ENCODE data around the gene SNED1. TPM values are rescaled to one million over a fixed set of nuclear protein-coding genes. Genes with fewer than 3 reads are reported as not detected.

The SNED1 gene
- total RNA-seq, 1 experiment from 2014 or later: 2.8 TPM

DNA sequence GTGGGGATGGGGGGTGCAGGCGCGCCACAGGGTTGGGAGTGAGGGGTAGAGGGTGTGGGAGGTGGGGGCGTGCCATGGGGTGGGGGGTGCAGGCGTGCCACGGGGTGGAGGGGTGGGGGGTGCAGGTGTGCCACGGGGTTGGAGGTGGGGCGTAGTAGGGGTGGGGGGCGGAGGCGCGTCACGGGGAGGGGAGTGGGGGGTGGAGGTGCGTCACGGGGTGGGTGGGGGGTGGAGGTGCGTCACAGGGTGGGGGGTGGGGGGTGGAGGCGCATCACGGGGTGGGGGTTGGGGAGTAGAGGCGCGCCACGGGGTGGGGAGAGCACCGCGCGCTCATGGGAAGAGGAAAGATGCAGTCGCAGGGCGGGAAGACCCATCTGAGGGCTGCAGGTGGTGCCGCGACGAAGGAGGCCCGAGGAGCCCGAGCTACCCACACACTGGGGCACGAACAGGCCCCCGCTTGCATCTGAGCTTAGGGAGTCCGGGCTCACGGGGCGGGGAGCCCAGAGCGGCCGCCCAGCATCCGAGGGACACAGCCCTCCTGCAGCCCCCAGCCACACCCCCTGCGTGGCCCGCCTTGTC, 37.5 kb downstream of the SNED1 start:
- Histone ChIP-seq H3K4me1 (replicated peaks; ENCODE audit: insufficient read depth) (peaks cover 8% of the 10 kb centered on the region), H3K9me3 (ENCODE audit: insufficient read depth, low read depth) (no peaks in the 10 kb centered on the region), H3F3A (ENCODE audit: insufficient read depth, low read depth) (0 out of 2 replicates have a peak, but pooled peaks cover 5% of the 10 kb centered on the region), H3K27ac (no peak overlapping the region), H3K9me2 (ENCODE audit: insufficient read depth) (no peaks in the 10 kb centered on the region), H3K4me2 (peak overlapping the region; percentile 76), H3K79me2 (ENCODE audit: low read depth) (no peaks in the 10 kb centered on the region), H2AFZ (no peak overlapping the region), H4K20me1 (ENCODE audit: insufficient read depth) (no peaks in the 10 kb centered on the region), H3K27me3 (ENCODE audit: insufficient read depth, low read depth) (peaks cover 35% of the 10 kb centered on the region), H3K4me3 (peak overlapping the region; percentile 37; the same call in 1 of the 2 replicates), H3K36me3 (ENCODE audit: low read depth) (no peaks in the 10 kb centered on the region)
- intact Hi-C loops (cut with micrococcal nuclease; ENCODE audit: unreplicated experiment): loop anchor here (1.0 kb wide), 1 partner anchor 38 kb away; the partner anchor contains the start of gene SNED1
- no peak for TF ChIP-seq EZH2 (IDR thresholded peaks at IDR 0.05; ENCODE audit: low read depth)
- TF ChIP-seq, protein P1, sequence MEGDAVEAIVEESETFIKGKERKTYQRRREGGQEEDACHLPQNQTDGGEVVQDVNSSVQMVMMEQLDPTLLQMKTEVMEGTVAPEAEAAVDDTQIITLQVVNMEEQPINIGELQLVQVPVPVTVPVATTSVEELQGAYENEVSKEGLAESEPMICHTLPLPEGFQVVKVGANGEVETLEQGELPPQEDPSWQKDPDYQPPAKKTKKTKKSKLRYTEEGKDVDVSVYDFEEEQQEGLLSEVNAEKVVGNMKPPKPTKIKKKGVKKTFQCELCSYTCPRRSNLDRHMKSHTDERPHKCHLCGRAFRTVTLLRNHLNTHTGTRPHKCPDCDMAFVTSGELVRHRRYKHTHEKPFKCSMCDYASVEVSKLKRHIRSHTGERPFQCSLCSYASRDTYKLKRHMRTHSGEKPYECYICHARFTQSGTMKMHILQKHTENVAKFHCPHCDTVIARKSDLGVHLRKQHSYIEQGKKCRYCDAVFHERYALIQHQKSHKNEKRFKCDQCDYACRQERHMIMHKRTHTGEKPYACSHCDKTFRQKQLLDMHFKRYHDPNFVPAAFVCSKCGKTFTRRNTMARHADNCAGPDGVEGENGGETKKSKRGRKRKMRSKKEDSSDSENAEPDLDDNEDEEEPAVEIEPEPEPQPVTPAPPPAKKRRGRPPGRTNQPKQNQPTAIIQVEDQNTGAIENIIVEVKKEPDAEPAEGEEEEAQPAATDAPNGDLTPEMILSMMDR (conservative IDR thresholded peaks at IDR 0.05): no peak
- ChIA-PET POLR2A (ENCODE audit: unreplicated experiment) (no interaction called here), CTCF (no interaction called here)
- no TSS peak for BruUV-seq (replicated peaks)
- DNase-seq: no peak

DNA sequence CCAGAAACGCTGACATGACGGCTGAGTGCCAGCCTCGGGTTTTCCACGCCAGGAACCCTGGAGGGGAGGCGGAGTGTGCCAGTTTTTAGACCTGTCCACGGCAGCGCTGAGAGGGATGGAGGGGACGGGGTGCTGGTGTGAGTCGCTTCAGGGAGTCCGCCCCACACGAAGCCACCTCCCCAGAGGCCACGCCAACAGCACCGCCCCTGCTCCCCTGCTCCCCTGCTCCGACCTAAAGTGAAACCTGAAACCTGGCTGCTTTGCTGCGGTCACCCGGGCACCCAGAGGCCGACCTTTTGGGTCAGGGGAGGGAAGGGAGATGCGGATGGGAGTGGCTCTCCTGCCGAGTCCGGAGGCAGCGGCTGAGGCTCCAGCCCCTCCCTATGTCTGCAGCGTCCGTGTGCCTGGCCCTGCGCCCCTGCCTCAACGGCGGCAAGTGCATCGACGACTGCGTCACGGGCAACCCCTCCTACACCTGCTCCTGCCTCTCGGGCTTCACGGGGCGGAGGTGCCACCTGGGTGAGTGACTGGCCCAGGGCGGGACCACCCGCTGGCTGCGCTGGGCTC, 38.1 kb downstream of the SNED1 start:
- TF ChIP-seq, protein P1 (conservative IDR thresholded peaks at IDR 0.05): no peak
- no peak for TF ChIP-seq EZH2 (IDR thresholded peaks at IDR 0.05; ENCODE audit: low read depth)
- Histone ChIP-seq H3K4me2 (peak overlapping the region; percentile 76), H4K20me1 (ENCODE audit: insufficient read depth) (no peaks in the 10 kb centered on the region), H3K4me3 (peak overlapping the region; percentile 37; the same call in 1 of the 2 replicates), H2AFZ (no peak overlapping the region), H3F3A (ENCODE audit: insufficient read depth, low read depth) (0 out of 2 replicates have a peak, but pooled peaks cover 5% of the 10 kb centered on the region), H3K4me1 (replicated peaks; ENCODE audit: insufficient read depth) (peaks cover 8% of the 10 kb centered on the region), H3K27ac (no peak overlapping the region), H3K36me3 (ENCODE audit: low read depth) (no peaks in the 10 kb centered on the region), H3K27me3 (ENCODE audit: insufficient read depth, low read depth) (peaks cover 36% of the 10 kb centered on the region), H3K79me2 (ENCODE audit: low read depth) (no peaks in the 10 kb centered on the region), H3K9me2 (ENCODE audit: insufficient read depth) (no peaks in the 10 kb centered on the region), H3K9me3 (ENCODE audit: insufficient read depth, low read depth) (no peaks in the 10 kb centered on the region)
- ChIA-PET CTCF (no interaction called here), POLR2A (ENCODE audit: unreplicated experiment) (no interaction called here)
- intact Hi-C loops (cut with micrococcal nuclease; ENCODE audit: unreplicated experiment): loop anchor here (1.0 kb wide), 1 partner anchor 38 kb away; the partner anchor contains the start of gene SNED1
- BruUV-seq (replicated peaks): no TSS peak
- peak; percentile 73 to 88 for DNase-seq

DNA sequence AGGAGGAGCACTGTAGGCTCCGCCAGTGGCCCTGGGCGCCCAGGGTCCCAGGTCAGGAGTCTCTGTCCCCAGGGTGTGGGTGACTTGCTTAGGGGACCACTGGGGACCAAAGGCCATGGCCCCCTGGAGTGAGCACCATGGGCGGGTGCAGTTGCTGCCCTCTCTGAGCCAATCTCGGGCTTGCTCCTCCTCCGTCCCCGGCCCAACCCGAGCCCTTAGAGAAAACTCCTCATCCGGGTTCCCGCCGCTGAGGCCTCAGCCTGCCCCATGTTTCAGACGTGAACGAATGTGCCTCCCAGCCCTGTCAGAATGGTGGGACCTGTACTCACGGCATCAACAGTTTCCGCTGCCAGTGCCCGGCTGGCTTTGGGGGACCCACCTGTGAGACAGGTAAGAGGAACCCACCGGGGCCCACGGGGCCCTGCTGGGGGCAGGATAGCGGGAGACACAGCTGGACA, 38.6 kb downstream of the SNED1 start:
- Histone ChIP-seq H3F3A (ENCODE audit: insufficient read depth, low read depth) (0 out of 2 replicates have a peak, but pooled peaks cover 5% of the 10 kb centered on the region), H3K27me3 (ENCODE audit: insufficient read depth, low read depth) (peaks cover 41% of the 10 kb centered on the region), H3K4me3 (peak overlapping the region; percentile 37; the same call in 1 of the 2 replicates), H3K9me3 (ENCODE audit: insufficient read depth, low read depth) (no peaks in the 10 kb centered on the region), H3K4me1 (replicated peaks; ENCODE audit: insufficient read depth) (peaks cover 8% of the 10 kb centered on the region), H2AFZ (no peak overlapping the region), H3K79me2 (ENCODE audit: low read depth) (no peaks in the 10 kb centered on the region), H3K36me3 (ENCODE audit: low read depth) (no peaks in the 10 kb centered on the region), H3K27ac (no peak overlapping the region), H3K4me2 (peak overlapping the region; percentile 76), H3K9me2 (ENCODE audit: insufficient read depth) (no peaks in the 10 kb centered on the region), H4K20me1 (ENCODE audit: insufficient read depth) (no peaks in the 10 kb centered on the region)
- ChIA-PET POLR2A (ENCODE audit: unreplicated experiment) (no interaction called here), CTCF (no interaction called here)
- intact Hi-C loops (cut with micrococcal nuclease; ENCODE audit: unreplicated experiment): loop anchor here (1.0 kb wide), 1 partner anchor 39 kb away; the partner anchor contains the start of gene SNED1
- no TSS peak for BruUV-seq (replicated peaks)
- no peak for DNase-seq
- TF ChIP-seq, protein P1 (conservative IDR thresholded peaks at IDR 0.05): no peak
- no peak for TF ChIP-seq EZH2 (IDR thresholded peaks at IDR 0.05; ENCODE audit: low read depth)

All from PC-9 (cell line).